NT2/D1 (cell line): Measurements from ENCODE around the gene GDI2.

ENCODE experiments used
- SUZ12 ChIP-seq: IDR thresholded peaks from 2 replicates; pipeline ENCODE4 v1.6.1; 2011; ENCODE audit not compliant: insufficient read length, insufficient read depth; ENCODE audit errors: extremely low read depth
- ZNF274 ChIP-seq: IDR thresholded peaks from 2 replicates; pipeline ENCODE4 v1.6.1; 2011; ENCODE audit warnings: mild to moderate bottlenecking, low read depth, low read length

DNA sequence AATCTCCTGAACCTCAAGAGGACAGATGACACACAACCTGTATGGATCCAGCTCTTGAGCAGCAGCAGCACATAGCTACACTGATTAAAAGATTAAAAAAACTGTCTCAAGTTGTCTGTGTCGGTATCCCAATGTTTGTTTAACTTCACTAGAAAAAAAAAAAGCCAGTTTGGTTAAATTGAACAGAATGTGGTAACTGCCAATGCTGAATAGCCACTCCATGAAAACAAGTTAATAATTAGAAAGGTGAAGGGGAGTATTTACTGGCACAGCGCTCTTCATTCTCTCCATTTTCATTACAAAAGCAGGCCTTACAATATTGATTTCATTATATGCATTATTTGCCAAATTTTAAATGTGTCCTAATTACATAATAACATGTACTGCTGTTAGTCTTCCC lies 47.6 kb downstream of the GDI2 start:
- no peak for TF ChIP-seq ZNF274
- no peak for TF ChIP-seq SUZ12
